ENCODE measurements around the gene TP53RK. TPM values are rescaled to one million over a fixed set of nuclear protein-coding genes. Genes with fewer than 3 reads are reported as not detected.

The TP53RK gene
- total RNA-seq, 2 experiments from 2014 or later, result 13.4 to 13.6 TPM

DNA sequence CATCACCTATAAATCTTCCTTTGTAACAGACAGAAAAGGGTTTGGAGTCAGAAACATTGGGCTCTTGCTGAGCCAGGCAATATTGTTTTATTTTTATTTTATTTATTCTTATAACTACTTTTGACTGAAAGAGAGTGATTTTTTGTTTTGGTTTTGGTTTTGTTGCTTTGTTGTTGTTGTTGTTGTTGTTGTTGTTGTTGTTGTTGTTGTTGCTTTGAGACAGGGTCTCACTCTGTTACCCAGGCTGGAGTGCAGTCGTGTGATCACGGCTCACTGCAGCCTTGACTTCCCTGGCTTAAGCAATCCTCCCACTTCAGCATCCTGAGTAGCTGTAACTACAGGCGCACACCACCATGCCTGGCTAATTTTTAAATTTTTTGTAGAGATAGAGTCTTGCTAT, 22.9 kb downstream of the TP53RK start:
- Mint-ChIP-seq H3K4me3 (no peak overlapping the region), H3K36me3 (peaks cover 5% of the 10 kb centered on the region), H3K9me3 (peaks cover 12% of the 10 kb centered on the region), H3K27me3 (no peaks in the 10 kb centered on the region), H3K27ac (no peak overlapping the region), H3K4me1 (no peaks in the 10 kb centered on the region)
- no peak for DNase-seq

DNA sequence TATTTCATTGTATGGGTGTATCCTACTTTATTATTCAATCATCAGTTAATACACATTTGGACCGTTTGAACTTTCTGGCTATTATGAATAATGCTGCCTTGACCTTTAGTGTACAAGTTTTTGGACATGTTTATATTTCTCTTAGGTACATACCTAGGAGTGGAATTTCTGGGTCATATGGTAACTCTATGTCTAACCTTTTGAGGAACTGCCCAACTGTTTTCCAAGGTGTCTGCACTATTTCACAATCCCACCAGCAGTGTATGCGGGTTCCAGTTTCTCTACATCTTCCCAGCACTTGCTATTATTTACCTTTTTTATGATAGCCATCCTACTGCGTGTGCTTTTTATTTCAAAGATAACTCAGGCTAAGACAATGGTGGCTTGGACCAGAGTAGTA, 23.6 kb downstream of the TP53RK start:
- Mint-ChIP-seq H3K4me3 (no peak overlapping the region), H3K9me3 (peaks cover 8% of the 10 kb centered on the region), H3K27ac (no peak overlapping the region), H3K27me3 (no peaks in the 10 kb centered on the region), H3K4me1 (no peaks in the 10 kb centered on the region), H3K36me3 (peaks cover 5% of the 10 kb centered on the region)
- no peak for DNase-seq

DNA sequence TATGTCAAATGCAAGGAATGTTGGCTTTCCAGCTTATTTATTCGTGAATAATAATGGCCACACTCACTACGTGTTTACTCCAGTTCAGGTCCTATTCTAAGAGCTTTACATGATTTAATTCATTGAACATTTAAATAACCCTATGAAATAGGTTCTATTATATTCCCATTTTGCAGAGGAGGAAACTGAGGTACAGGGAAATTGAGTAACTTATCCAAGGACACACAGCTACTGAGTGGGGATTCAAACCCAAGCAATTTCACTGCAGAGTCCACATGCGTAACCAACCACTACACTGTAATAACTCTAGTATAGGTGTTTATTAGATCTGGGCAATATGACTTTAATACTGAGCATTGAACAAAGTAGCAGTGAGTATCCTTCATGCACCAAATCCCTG, 25.7 kb downstream of the TP53RK start:
- H3K36me3 Mint-ChIP-seq, result no peaks in the 10 kb centered on the region
- H3K9me3 Mint-ChIP-seq, result no peaks in the 10 kb centered on the region
- H3K4me1 Mint-ChIP-seq, result no peaks in the 10 kb centered on the region
- no peak overlapping the region for H3K4me3 Mint-ChIP-seq
- no peaks in the 10 kb centered on the region for H3K27me3 Mint-ChIP-seq
- DNase-seq, result no peak
- no peak overlapping the region for H3K27ac Mint-ChIP-seq

DNA sequence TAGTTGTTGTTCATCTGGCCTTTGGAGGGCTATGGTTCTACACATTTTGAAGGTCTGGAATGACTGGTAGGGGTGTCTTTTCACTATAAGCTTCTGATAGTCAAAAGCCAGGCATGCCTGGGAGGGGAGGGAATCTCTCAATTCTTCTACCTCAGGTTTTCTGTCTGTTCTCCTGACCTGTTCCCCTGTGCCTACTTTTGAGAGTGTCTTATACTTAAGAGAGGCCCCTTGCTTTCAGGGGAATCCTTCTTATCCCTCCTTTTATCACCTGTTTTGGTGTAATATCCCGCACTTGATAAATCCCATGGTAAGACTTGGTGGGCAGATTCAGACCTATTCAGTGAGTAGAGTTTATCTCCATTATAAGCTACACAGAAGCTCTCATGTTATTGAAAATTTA, 27.6 kb downstream of the TP53RK start:
- H3K4me3 Mint-ChIP-seq, result no peak overlapping the region
- no peak overlapping the region for H3K27ac Mint-ChIP-seq
- no peaks in the 10 kb centered on the region for H3K36me3 Mint-ChIP-seq

DNA sequence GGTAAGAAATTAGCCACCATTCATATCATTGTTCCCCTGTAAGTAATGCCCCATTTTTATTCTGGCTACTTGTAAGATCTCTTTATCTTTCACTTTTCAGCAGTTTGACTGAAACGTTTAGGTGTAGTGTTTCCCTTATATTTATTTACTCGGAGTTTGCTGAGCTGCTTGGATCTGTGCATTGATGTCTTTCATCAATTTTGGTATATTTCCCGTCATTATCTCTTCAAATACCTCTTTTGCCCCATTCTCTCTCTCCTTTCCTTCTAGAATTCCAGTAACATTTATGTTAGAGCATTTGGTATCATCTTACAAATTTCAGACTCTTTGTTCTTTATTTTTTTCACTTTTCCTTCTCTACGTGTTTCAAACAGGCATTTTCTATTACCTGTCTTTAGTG, 28.8 kb downstream of the TP53RK start:
- no peaks in the 10 kb centered on the region for H3K9me3 Mint-ChIP-seq
- DNase-seq, result no peak
- H3K36me3 Mint-ChIP-seq, result no peaks in the 10 kb centered on the region
- H3K4me1 Mint-ChIP-seq, result no peaks in the 10 kb centered on the region
- H3K27me3 Mint-ChIP-seq, result no peaks in the 10 kb centered on the region
- no peak overlapping the region for H3K4me3 Mint-ChIP-seq
- H3K27ac Mint-ChIP-seq, result no peak overlapping the region

More for the DNA sequence above, 27.6 kb downstream of the TP53RK start:
- no peak for DNase-seq
- Mint-ChIP-seq H3K27me3 (no peaks in the 10 kb centered on the region), H3K9me3 (no peaks in the 10 kb centered on the region), H3K4me1 (no peaks in the 10 kb centered on the region)

DNA sequence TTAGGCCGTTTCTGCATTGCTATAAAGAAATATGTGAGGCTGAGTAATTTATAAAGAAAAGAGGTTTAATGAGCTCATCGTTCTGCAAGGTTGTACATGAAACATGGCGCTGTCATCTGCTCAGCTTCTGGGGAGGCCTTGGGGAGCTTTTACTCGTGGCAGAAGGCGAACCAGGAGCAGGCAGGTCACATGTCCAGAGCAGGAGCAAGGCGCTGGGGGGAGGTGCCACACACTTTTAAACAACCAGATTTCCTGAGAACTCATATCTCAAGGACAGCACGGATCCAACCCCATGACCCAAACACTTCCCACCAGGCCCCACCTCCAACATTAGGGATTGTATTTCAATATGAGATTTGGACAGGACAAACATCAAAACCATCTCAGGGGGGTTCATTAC, 31.6 kb downstream of the TP53RK start:
- no peaks in the 10 kb centered on the region for H3K9me3 Mint-ChIP-seq
- no peak for DNase-seq
- no peaks in the 10 kb centered on the region for H3K4me1 Mint-ChIP-seq
- peaks cover 20% of the 10 kb centered on the region for H3K27me3 Mint-ChIP-seq
- H3K36me3 Mint-ChIP-seq, result no peaks in the 10 kb centered on the region
- H3K27ac Mint-ChIP-seq, result no peak overlapping the region
- no peak overlapping the region for H3K4me3 Mint-ChIP-seq

DNA sequence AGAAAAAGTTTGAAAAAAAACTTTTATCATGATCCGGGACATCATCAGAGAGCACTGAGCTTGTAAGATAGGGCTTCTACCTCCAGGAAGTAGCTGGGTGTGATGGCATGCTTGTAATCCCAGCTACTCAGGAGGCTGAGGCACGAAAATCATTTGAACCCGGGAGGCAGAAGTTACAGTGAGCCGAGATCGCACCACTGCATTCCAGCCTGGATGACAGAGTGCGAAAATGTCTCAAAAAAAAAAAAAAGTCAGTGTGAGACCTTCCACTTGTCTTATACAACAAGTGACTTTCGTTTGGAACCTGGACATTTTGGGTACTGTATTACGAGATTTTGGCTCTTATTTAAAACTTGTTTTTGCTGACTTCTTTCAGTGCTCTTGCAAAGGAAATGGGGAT, 32.1 kb downstream of the TP53RK start:
- DNase-seq, result no peak

DNA sequence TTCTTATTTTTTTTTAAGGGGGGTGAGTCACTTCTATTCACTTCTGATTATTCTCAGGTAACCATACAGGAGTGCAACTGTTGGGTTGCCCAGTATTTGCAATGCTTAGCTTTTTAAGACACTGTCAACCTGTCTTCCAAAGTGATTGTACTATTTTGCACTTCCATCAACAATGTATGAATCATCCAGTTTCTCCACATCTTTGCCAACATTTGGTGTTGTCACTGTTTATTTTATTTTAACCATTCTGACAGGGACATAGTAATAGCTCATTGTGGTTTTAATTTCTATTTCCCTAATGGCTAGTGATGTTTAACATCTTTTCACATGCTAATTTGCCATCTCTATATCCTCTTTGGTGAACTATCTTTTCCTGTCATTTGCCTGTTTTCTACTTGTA, 36.5 kb downstream of the TP53RK start:
- Mint-ChIP-seq H3K36me3 (peaks cover 3% of the 10 kb centered on the region), H3K4me1 (peaks cover 3% of the 10 kb centered on the region), H3K27me3 (peaks cover 57% of the 10 kb centered on the region), H3K9me3 (no peaks in the 10 kb centered on the region), H3K4me3 (no peak overlapping the region), H3K27ac (no peak overlapping the region)
- DNase-seq, result no peak

More for the DNA sequence above, 32.1 kb downstream of the TP53RK start:
- Mint-ChIP-seq H3K27me3 (peaks cover 24% of the 10 kb centered on the region), H3K36me3 (no peaks in the 10 kb centered on the region), H3K9me3 (no peaks in the 10 kb centered on the region), H3K4me1 (no peaks in the 10 kb centered on the region), H3K27ac (no peak overlapping the region), H3K4me3 (no peak overlapping the region)

DNA sequence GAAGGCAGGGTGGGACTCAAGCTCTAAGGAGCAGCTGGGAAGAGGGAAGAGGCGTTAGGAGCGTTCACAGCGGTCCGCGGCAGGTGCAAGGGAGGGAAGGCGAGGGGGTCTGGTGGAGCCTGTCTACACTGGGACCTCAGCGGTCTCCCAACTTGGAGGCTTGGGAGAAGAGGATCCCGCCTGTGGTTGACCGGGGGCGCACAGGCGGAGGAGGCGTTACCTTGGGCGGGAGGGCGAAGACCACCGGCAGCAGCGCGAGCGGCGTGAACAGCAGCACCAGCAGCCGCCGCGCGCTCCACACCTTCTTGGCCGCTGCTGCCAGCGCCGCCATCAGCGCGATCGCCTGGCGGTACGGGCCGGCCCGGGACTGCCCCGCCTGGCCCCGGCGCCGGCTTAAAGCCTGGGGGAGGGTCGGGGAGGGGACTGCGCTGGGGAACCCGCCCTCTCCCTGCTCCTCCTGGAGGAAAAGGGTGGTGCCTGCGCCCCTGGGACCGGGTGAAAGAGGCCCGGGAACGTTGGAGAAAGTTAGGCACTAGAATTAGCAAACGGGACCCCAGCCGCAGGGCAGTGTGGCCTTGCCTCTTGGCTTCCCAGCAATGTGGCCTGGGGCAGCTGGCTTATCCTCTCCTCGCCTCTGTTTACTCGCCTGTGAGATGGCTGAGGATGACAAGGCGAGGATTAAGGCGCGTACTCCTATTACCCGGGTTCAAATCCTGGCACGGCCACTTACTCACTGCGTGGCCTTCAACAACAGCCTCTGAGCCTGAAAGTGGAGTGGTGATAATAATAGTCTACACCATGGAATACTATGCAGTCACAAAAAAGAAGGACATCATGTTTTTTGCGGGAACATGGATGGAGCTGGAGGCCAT, 37.9 kb downstream of the TP53RK start, which contains the start of gene SLC13A3:
Gene SLC13A3, minus strand, starts transcription at position 369 of the 872 bp plus-strand sequence. Its CDS starts 38 bp downstream, at position 331.
- Mint-ChIP-seq H3K9me3 (no peaks in the 10 kb centered on the region), H3K27me3 (peaks cover 57% of the 10 kb centered on the region), H3K4me3 (no peak within 1 kb of the TSS), H3K27ac (no peak within 1 kb of the TSS), H3K4me1 (peaks cover 3% of the 10 kb centered on the region), H3K36me3 (peaks cover 3% of the 10 kb centered on the region)
- DNase-seq, result no peak

DNA sequence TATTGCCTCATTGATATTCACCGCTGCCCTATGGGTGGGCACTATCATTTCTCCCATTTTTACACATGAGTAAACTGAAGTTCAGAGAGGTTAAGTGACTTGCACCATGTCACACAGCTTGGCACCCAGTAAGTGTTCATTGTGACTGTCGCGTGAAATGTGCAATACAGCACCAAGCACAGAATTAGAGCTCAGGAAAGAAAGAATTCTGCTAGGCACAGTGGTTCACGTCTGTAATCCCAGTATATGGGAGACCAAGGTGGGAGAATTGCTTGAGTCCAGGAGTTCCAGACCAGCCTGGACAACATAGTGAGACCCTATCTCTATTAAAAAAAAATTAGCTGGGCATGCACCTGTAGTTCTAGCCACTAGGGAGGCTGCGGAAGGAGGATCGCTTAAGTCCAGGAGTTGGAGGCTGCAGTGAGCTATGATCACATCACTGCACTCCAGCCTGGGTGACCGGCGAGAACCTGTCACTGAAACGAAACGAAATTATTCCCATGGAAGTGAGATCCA, 38.6 kb downstream of the TP53RK start:
- Mint-ChIP-seq H3K36me3 (peaks cover 3% of the 10 kb centered on the region), H3K9me3 (no peaks in the 10 kb centered on the region), H3K27me3 (peaks cover 57% of the 10 kb centered on the region), H3K4me1 (peaks cover 3% of the 10 kb centered on the region), H3K27ac (no peak overlapping the region), H3K4me3 (no peak overlapping the region)
- DNase-seq, result no peak

DNA sequence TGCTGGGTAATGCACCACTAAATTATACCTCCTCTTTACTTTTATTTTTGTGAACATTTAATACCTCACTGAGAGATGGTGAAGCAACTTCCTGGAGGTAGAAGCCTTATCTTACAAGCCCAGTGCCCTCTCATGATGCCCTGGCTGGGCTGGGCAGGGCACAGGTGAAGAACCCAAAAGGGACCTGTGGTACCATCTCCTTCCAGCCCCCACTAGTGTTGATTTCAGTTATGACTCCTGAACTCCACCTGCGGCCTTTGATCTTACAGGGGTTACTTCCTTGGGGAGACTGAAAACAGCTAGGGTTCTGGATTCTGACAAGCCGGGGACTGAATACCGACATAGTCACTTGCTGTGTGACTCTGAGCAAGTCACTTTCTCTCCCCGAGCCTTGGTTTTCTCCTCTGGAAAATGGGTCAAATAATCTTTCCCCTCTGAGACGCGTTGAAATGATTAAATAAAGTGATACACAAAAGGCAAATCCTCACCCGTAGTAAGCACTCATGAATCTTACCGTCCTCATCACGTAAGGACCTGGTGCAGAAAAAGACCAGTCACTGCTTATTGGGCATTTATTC, 39.2 kb downstream of the TP53RK start:
- no peak for DNase-seq
- Mint-ChIP-seq H3K36me3 (peaks cover 3% of the 10 kb centered on the region), H3K4me1 (peaks cover 3% of the 10 kb centered on the region), H3K27me3 (peaks cover 57% of the 10 kb centered on the region), H3K4me3 (no peak overlapping the region), H3K9me3 (no peaks in the 10 kb centered on the region), H3K27ac (no peak overlapping the region)

DNA sequence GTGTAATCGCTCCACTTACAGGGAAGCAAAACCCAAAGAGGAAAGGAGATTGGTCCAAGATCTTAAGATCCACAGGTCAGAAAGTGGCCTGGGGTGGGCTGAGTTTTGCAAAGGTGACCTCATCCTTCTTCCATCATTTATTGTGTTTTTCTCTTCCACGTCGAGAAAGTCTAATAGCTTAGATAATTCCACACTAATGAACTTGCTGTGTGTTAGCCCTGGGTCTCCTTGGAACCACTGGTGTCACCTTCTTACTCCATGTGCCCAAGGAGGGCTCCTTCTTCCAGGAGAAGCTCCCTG, 39.6 kb downstream of the TP53RK start:
- H3K27ac Mint-ChIP-seq, result no peak overlapping the region
- H3K4me1 Mint-ChIP-seq, result peaks cover 3% of the 10 kb centered on the region
- H3K9me3 Mint-ChIP-seq, result no peaks in the 10 kb centered on the region
- H3K4me3 Mint-ChIP-seq, result no peak overlapping the region
- H3K36me3 Mint-ChIP-seq, result peaks cover 3% of the 10 kb centered on the region
- DNase-seq, result no peak
- H3K27me3 Mint-ChIP-seq, result peaks cover 54% of the 10 kb centered on the region

DNA sequence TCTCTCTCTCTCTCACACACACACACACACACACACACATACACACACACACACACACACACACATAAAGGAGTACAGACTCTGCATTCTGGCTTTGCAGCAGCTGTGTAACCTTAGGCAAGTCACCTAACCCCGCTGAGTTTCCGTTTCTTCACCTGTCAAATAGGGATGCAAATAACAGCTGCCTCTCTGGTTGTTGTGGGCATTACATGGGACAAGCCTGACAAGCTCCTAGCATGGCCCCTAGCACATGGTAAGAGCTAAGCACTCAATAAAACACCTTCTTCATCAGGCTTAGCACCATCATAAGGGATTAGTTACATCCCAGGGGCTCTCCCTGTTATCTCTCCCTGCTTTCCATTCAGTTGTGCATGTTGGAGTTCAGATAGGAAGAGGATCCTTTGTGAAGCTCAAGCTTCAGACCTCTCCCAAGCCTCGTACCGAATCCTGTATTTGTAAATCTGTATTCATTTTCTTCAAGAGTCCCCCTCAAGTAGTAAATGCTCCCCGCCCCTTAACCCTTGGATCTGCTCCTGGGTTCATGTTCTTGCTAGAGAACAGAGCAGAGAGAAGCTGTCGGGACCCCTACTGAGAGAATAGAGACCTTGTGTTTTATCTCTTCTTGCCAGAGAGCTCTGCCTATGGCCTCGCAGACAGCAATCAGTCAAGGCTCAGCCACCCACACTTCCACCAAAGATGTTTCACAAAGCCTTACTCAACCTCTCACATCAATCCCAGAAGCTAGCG, 40.2 kb downstream of the TP53RK start:
- Mint-ChIP-seq H3K4me1 (peaks cover 3% of the 10 kb centered on the region), H3K27me3 (peaks cover 50% of the 10 kb centered on the region)

DNA sequence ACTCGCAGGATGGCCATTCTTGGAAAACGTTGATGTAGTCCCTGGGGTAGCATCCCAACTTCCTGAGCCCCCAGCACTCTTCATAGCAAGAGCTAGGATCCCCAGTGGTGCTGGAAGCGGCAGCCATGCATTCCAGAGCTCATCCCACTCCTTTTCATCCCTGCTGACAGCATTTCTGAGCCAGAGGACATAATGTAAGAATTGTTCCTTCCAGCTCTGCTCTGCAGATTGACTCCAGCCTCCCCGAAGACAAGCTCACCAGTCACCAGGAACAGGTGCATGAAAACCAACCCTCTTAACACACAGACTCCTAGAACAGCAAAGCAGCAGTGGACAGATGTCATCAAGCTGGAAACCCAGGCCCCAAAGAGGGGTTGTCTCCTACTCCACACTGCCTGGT, 41.8 kb downstream of the TP53RK start:
- peaks cover 3% of the 10 kb centered on the region for H3K4me1 Mint-ChIP-seq
- peaks cover 3% of the 10 kb centered on the region for H3K36me3 Mint-ChIP-seq
- DNase-seq, result no peak
- H3K27me3 Mint-ChIP-seq, result peaks cover 36% of the 10 kb centered on the region
- no peak overlapping the region for H3K27ac Mint-ChIP-seq
- H3K4me3 Mint-ChIP-seq, result no peak overlapping the region
- no peaks in the 10 kb centered on the region for H3K9me3 Mint-ChIP-seq

More for the DNA sequence above, 40.2 kb downstream of the TP53RK start:
- no peak overlapping the region for H3K27ac Mint-ChIP-seq
- no peak for DNase-seq
- no peaks in the 10 kb centered on the region for H3K9me3 Mint-ChIP-seq
- no peak overlapping the region for H3K4me3 Mint-ChIP-seq
- peaks cover 3% of the 10 kb centered on the region for H3K36me3 Mint-ChIP-seq

DNA sequence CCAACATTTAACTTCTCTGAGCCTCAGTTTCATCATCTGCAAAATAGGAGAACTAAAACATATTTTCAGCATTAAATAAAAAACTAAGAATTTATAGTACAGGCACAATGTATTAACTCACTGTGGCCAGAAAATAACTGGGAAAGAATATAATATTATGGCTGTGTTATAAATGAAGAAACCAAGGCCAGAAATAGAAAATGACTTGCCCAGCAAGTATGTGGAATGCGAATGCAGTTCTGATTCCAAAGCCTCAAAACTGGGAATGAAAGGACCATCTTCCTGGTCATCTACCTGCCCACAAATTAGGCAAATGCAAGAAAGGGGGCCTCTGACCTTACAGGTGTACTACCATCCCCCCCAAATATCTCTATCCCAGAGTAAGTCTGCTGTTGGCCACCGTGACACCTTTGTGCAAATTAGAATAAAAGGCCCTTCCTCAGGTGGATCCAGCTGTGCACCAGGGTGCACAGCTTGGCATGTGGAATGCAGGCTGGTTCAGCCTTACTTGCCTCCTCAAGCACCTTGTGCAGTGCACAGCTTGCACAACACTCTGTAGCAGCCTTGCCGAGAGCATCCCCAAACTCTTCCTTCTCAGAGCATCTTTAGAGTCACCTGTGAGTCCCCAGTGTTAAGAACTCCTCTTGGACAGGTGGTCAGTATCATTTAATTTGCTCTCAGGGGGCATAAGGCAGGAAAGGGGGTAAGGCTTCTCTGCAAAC, 42.4 kb downstream of the TP53RK start:
- peaks cover 3% of the 10 kb centered on the region for H3K4me1 Mint-ChIP-seq
- DNase-seq, result no peak
- H3K36me3 Mint-ChIP-seq, result peaks cover 3% of the 10 kb centered on the region
- peaks cover 31% of the 10 kb centered on the region for H3K27me3 Mint-ChIP-seq
- no peaks in the 10 kb centered on the region for H3K9me3 Mint-ChIP-seq
- H3K4me3 Mint-ChIP-seq, result no peak overlapping the region
- H3K27ac Mint-ChIP-seq, result no peak overlapping the region
